HCT116 (cell line): ENCODE data around the gene CCS. TPM values are rescaled to one million over a fixed set of nuclear protein-coding genes. Genes with fewer than 3 reads are reported as not detected.
"Not testable (repeated sequence)": the region's sequence is repeated elsewhere in the genome, so short reads cannot be mapped to it uniquely, and the experiment has no call there.

Experiments used
- ATAC-seq: fragments of 200-7000 bp; cut with Tn5 transposase; 2 replicates; pipeline ENCODE4 v1.9.1; 2020; ENCODE audit warnings: mild to moderate bottlenecking, moderate library complexity
- BruUV-seq: library from RNA; stranded (reverse); fragments of 400-500 nt; replicated peaks from 2 replicates; lab custom pipeline; 2021; lab: Mats Ljungman, UMichigan
- CTCF ChIA-PET: fragments of 300-600 bp; sonication (Branson Sonifier 250); formaldehyde crosslinking; loops from one replicate; lab custom pipeline; 2021; ENCODE audit warnings: antibody characterized with exemption; lab: Charles Lee
- POLR2A ChIA-PET: fragments of 300-600, 350-600 bp; sonication (Branson Sonifier 250); formaldehyde crosslinking; loops from one replicate; lab custom pipeline; 2021; ENCODE audit warnings: antibody characterized with exemption; lab: Charles Lee
- RAD21 ChIA-PET, 2 experiments: fragments of 300-600 bp; sonication (Branson Sonifier 250); formaldehyde crosslinking; loops; one replicate each; lab custom pipeline; 2023; ENCODE audit warnings: low total read pairs in 2 of 2; ENCODE audit not compliant: uncharacterized antibody in 2 of 2, unreplicated experiment in 2 of 2, low non-redundant PET in 1 of 2; lab: Charles Lee
- DNase-seq: peaks from one replicate; pipeline ENCODE4 v3.0.0-alpha.2; 2010; ENCODE audit warnings: low read depth, low spot score
- H2AFZ ChIP-seq: fragments of 200-600 bp; shearing (Covaris generic), sonication (generic); 2 replicates; pipeline ENCODE4 v1.6.1; 2017; ENCODE audit warnings: low read depth, mixed run types, mixed read lengths, antibody characterized with exemption, low read length; ENCODE audit not compliant: poor library complexity, severe bottlenecking
- H3K27ac ChIP-seq: 2 replicates; pipeline ENCODE4 v1.5.1; 2012; ENCODE audit warnings: low read depth, low read length
- H3K27me3 ChIP-seq: fragments of 200-600 bp; sonication (generic); 2 replicates; pipeline ENCODE4 v1.6.1; 2016; ENCODE audit warnings: mixed run types, low read length, mixed read lengths; ENCODE audit not compliant: insufficient read depth
- H3K36me3 ChIP-seq, 2 experiments: fragments of 200-500 bp in 1 of 2; fragments of 200-600 bp in 1 of 2; sonication (Bioruptor generic) in 1 of 2; sonication (generic) in 1 of 2; 2 replicates each; pipeline versions ENCODE4 v1.5.1 to v1.6.1; 2014 to 2016; ENCODE audit warnings: low read length in 2 of 2, inconsistent platforms in 1 of 2, mixed read lengths in 1 of 2, mixed run types in 1 of 2; ENCODE audit not compliant: insufficient read depth in 2 of 2, control insufficient read depth in 1 of 2
- H3K4me1 ChIP-seq, 2 experiments: fragments of 200-600 bp in 1 of 2; sonication (generic) in 1 of 2; 2 replicates each; pipeline versions ENCODE4 v1.5.1 to v1.6.1; 2012 to 2017; ENCODE audit warnings: low read length in 2 of 2, inconsistent platforms in 1 of 2, mild to moderate bottlenecking in 1 of 2, mixed read lengths in 1 of 2, mixed run types in 1 of 2, moderate library complexity in 1 of 2; ENCODE audit not compliant: insufficient read depth in 2 of 2, control insufficient read depth in 1 of 2
- H3K4me2 ChIP-seq: fragments of 200-600 bp; sonication (generic); 2 replicates; pipeline ENCODE4 v1.6.1; 2017; ENCODE audit warnings: mixed run types, low read length, mixed read lengths
- H3K4me3 ChIP-seq, 2 experiments: fragments of 200-600 bp in 1 of 2; sonication (generic) in 1 of 2; replicated peaks in 1 of 2; 2 replicates each; pipeline ENCODE4 v1.5.1; 2011 to 2016; ENCODE audit warnings: low read length in 2 of 2, control low read depth in 1 of 2, low read depth in 1 of 2, mild to moderate bottlenecking in 1 of 2, mixed read lengths in 1 of 2, mixed run types in 1 of 2
- H3K79me2 ChIP-seq: fragments of 200-600 bp; sonication (generic); 2 replicates; pipeline ENCODE4 v1.6.1; 2017; ENCODE audit warnings: mild to moderate bottlenecking, mixed run types, low read length, moderate library complexity, mixed read lengths; ENCODE audit not compliant: insufficient read depth
- H3K9ac ChIP-seq: fragments of 200-600 bp; sonication (generic); 2 replicates; pipeline ENCODE4 v1.6.1; 2016; ENCODE audit warnings: low read length, mixed read lengths
- H3K9me2 ChIP-seq: fragments of 200-600 bp; sonication (generic), shearing (Covaris generic); 2 replicates; pipeline ENCODE4 v1.6.1; 2017; ENCODE audit warnings: mixed run types, mild to moderate bottlenecking, moderate library complexity; ENCODE audit not compliant: insufficient read depth
- H3K9me3 ChIP-seq, 2 experiments: fragments of 200-500 bp in 1 of 2; fragments of 200-600 bp in 1 of 2; sonication (Bioruptor generic) in 1 of 2; sonication (generic) in 1 of 2; 2 replicates each; pipeline ENCODE4 v1.6.1; 2014 to 2017; ENCODE audit warnings: low read length in 2 of 2, mixed read lengths in 2 of 2, inconsistent platforms in 1 of 2, low read depth in 1 of 2, mild to moderate bottlenecking in 1 of 2, mixed run types in 1 of 2, moderate library complexity in 1 of 2; ENCODE audit not compliant: control insufficient read depth in 1 of 2, insufficient read depth in 1 of 2
- H4K20me1 ChIP-seq: fragments of 200-600 bp; sonication (generic), shearing (Covaris generic); 2 replicates; pipeline ENCODE4 v1.6.1; 2017; ENCODE audit warnings: mixed run types, mild to moderate bottlenecking, moderate library complexity; ENCODE audit not compliant: insufficient read depth
- ATF3 ChIP-seq: IDR thresholded peaks from 2 replicates; pipeline ENCODE4 v1.6.1; 2012
- CBX3 ChIP-seq: IDR thresholded peaks from 2 replicates; pipeline ENCODE4 v1.6.1; 2012; ENCODE audit warnings: low read depth
- CTCF ChIP-seq, 3 experiments: fragments of 200-600 bp in 1 of 3; sonication (generic) in 1 of 3; IDR thresholded peaks in 2 of 3; conservative IDR thresholded peaks in 1 of 3; 2 replicates each; pipeline ENCODE4 v1.5.1; 2012 to 2017; ENCODE audit warnings: low read depth in 2 of 3, low read length in 2 of 3, antibody characterized with exemption in 1 of 3, borderline replicate concordance in 1 of 3, control low read depth in 1 of 3, mild to moderate bottlenecking in 1 of 3, mixed read lengths in 1 of 3, mixed run types in 1 of 3, moderate library complexity in 1 of 3; ENCODE audit not compliant: insufficient read depth in 1 of 3
- EGR1 ChIP-seq: IDR thresholded peaks from 2 replicates; pipeline ENCODE4 v1.6.1; 2012; ENCODE audit warnings: low read depth
- ELF1 ChIP-seq: IDR thresholded peaks from 2 replicates; pipeline ENCODE4 v1.6.1; 2012; ENCODE audit warnings: low read depth, borderline replicate concordance
- RAD21 ChIP-seq: IDR thresholded peaks from 2 replicates; pipeline ENCODE4 v1.6.1; 2012; ENCODE audit warnings: low read depth, mild to moderate bottlenecking
- SIN3A ChIP-seq: IDR thresholded peaks from 2 replicates; pipeline ENCODE4 v1.6.1; 2012; ENCODE audit warnings: low read depth
- SP1 ChIP-seq: IDR thresholded peaks from 2 replicates; pipeline ENCODE4 v1.6.1; 2012; ENCODE audit warnings: low read depth
- TCF7L2 ChIP-seq: IDR thresholded peaks from 2 replicates; pipeline ENCODE4 v1.7.0; 2011; ENCODE audit warnings: borderline replicate concordance, inconsistent platforms; ENCODE audit not compliant: insufficient read depth, insufficient read length; ENCODE audit errors: extremely low read depth
- ZNF274 ChIP-seq: fragments of 200-500 bp; sonication (Bioruptor generic); IDR thresholded peaks from 2 replicates; pipeline ENCODE4 v1.6.1; 2014; ENCODE audit warnings: mild to moderate bottlenecking, low read depth, low read length, inconsistent platforms
- intact Hi-C: fragments of 100-400 bp; cut with micrococcal nuclease; formaldehyde crosslinking; loops from 2 replicates; pipeline ENCODE4 v1.10.0; 2022
- total RNA-seq: library from RNA; stranded (reverse); gene quantifications from one replicate; pipeline ENCODE4 v1.2.1, GENCODE V29; 2021; ENCODE audit not compliant: unreplicated experiment

Gene CCS
- total RNA-seq, 1 experiment from 2014 or later, result 40.6 TPM

GRCh38 chr11:66604155-66604554, 11.2 kb downstream of the CCS start:
- no peak overlapping the region for H3K9ac ChIP-seq
- ATAC-seq (no peak), DNase-seq (no peak)
- BruUV-seq, result no TSS peak
- ChIA-PET POLR2A (no interaction called here), CTCF (no interaction called here), RAD21 (no interaction called here)
- no peaks in the 10 kb centered on the region for H3K79me2 ChIP-seq
- no peaks in the 10 kb centered on the region for H3K27me3 ChIP-seq
- no peaks in the 10 kb centered on the region for H4K20me1 ChIP-seq
- no peak overlapping the region for H3K4me2 ChIP-seq
- TF ChIP-seq ATF3, result no peak
- no peak for TF ChIP-seq TCF7L2
- no peak for TF ChIP-seq SP1
- no peak for TF ChIP-seq ZNF274
- TF ChIP-seq ELF1, result no peak
- TF ChIP-seq EGR1, result no peak
- TF ChIP-seq CTCF (IDR thresholded peaks at IDR 0.05 in 2 of 3, conservative IDR thresholded peaks at IDR 0.05 in 1 of 3; ENCODE audit: borderline replicate concordance in 1 of 3, insufficient read depth in 1 of 3, low read depth in 2 of 3, low read length in 2 of 3), result no peak
- TF ChIP-seq SIN3A, result no peak
- TF ChIP-seq CBX3, result no peak
- TF ChIP-seq RAD21, result no peak
- no peaks in the 10 kb centered on the region for H3K9me2 ChIP-seq
- H2AFZ ChIP-seq, result no peak overlapping the region
- intact Hi-C loops, result no loop called here
- H3K9me3 ChIP-seq, result no peaks in the 10 kb centered on the region
- no peak overlapping the region for H3K4me3 ChIP-seq
- H3K27ac ChIP-seq, result no peak overlapping the region
- peaks cover 0 to 4% of the 10 kb centered on the region in 2 experiments; a peak in 3 of 4 replicates for H3K36me3 ChIP-seq
- peaks cover 0 to 6% of the 10 kb centered on the region in 2 experiments; a peak in 1 of 4 replicates for H3K4me1 ChIP-seq

GRCh38 chr11:66606608-66607007, 13.6 kb downstream of the CCS start:
- CTCF ChIA-PET, H3K4me2 ChIP-seq, H3K9ac ChIP-seq: not testable (repeated sequence)

More at GRCh38 chr11:66606608-66607007, 13.6 kb downstream of the CCS start:
- H3K36me3 ChIP-seq, H3K9me3 ChIP-seq, H3K4me1 ChIP-seq, DNase-seq, H3K27ac ChIP-seq, ATAC-seq, H2AFZ ChIP-seq, RAD21 ChIA-PET, H3K79me2 ChIP-seq, H3K4me3 ChIP-seq, H3K9me2 ChIP-seq, H4K20me1 ChIP-seq, BruUV-seq, intact Hi-C loops, H3K27me3 ChIP-seq, POLR2A ChIA-PET: not testable (repeated sequence)
